Measurements from ENCODE around the gene DIP2C. TPM values are rescaled to one million over a fixed set of nuclear protein-coding genes. Genes with fewer than 3 reads are reported as not detected.

The DIP2C gene
- total and polyA plus RNA-seq, 7 experiments from 2014 or later: 1.1 to 8.7 (median 4.5) TPM

DNA sequence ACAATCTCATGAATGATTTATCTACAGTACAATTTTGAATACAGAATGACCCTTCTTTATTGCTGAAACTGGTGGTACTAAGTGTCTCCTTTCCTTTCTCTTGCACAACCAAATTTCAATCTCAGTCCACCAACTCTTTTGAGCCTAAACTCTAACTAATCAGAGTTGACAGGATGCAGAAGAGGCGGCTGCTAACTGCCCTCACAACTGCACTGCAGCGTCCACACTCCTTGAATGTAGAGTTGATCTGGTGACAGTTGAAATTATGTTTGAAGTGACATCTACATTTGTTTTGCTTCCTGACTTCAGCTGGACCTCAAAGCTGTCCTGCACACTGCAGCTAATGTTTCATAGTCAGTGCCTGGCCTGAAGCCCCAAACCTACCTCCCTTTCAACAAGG, 414.6 kb downstream of the DIP2C start:
- ChIA-PET POLR2A (no interaction called here), CTCF (no interaction called here)
- no peak overlapping the region for H3K4me3 ChIP-seq (ENCODE audit: low read length)

DNA sequence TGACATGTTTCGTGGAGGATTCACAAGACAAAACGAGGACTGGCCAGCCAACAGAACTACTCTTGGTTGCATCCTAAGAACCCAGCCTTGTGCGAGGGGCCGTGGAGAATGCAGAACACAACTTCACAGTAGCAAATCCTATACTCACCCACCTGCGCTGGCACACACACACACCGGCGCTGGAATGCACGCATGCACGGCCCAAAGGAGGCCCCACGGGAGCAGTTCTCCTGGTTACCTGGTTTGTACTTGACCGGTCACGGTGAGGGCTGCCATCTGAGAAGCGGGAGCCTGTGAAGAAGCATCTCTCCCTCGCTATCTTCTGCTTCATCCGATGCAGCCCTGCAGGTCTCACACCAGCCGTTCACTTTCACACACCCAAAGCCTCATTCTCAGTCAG, 416.4 kb downstream of the DIP2C start:
- CTCF ChIA-PET: no interaction called here

More for the DNA sequence above, 414.6 kb downstream of the DIP2C start:
- H3K4me1 Mint-ChIP-seq: no peaks in the 10 kb centered on the region
- Histone ChIP-seq H3K36me3 (ENCODE audit: control insufficient read depth in 2 of 3, insufficient read depth in 3 of 3, low read length in 3 of 3) (no peaks in the 10 kb centered on the region), H3K9me3 (ENCODE audit: control insufficient read depth in 2 of 3, low read length in 3 of 3) (no peaks in the 10 kb centered on the region), H3K27me3 (ENCODE audit: control insufficient read depth in 2 of 2, insufficient read depth in 2 of 2, low read length in 2 of 2) (no peaks in the 10 kb centered on the region), H3K4me1 (ENCODE audit: control insufficient read depth in 2 of 2, insufficient read depth in 2 of 2, low read length in 2 of 2) (no peaks in the 10 kb centered on the region), H3K27ac (ENCODE audit: low read depth, low read length) (no peak overlapping the region)
- no peak overlapping the region for H3K4me3 Mint-ChIP-seq
- H3K36me3 Mint-ChIP-seq: peaks cover 0 to 11% (median 5%) of the 10 kb centered on the region in 5 donors
- no peaks in the 10 kb centered on the region for H3K27me3 Mint-ChIP-seq
- intact Hi-C loops (cut with micrococcal nuclease): no loop called here
- no peaks in the 10 kb centered on the region for H3K9me3 Mint-ChIP-seq
- no peak for ATAC-seq
- no peak overlapping the region for H3K27ac Mint-ChIP-seq
- DNase-seq: no peak

DNA sequence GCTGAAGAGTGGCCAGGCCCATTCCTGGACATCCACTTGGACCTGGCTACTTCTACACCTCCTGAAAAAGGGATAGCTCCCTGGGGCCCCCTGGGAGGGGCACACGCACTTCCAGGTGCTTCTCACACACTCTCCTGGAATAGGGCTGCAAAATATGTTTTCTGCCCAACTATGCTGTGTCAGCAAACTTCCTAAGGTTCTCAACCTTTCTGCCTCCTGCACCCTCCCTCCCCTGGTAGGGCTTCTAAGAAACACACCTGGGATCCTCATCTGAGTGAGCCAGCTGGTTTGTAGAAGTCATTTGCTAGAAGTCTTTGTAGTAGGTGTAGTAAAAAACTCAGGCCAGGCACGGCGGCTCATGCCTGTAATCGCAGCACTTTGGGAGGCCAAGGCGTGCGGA, 417.7 kb downstream of the DIP2C start:
- no peaks in the 10 kb centered on the region for H3K4me1 Mint-ChIP-seq
- H3K36me3 ChIP-seq (ENCODE audit: control insufficient read depth in 2 of 3, insufficient read depth in 3 of 3, low read length in 3 of 3): no peaks in the 10 kb centered on the region
- DNase-seq: no peak
- ChIA-PET POLR2A (no interaction called here), CTCF (no interaction called here)
- intact Hi-C loops (cut with micrococcal nuclease): no loop called here
- peaks cover 0 to 2% (median 0%) of the 10 kb centered on the region in 5 donors for H3K36me3 Mint-ChIP-seq
- no peak overlapping the region for H3K4me3 ChIP-seq (ENCODE audit: low read length)
- no peaks in the 10 kb centered on the region for H3K4me1 ChIP-seq (ENCODE audit: control insufficient read depth in 2 of 2, insufficient read depth in 2 of 2, low read length in 2 of 2)
- H3K27me3 Mint-ChIP-seq: peaks cover 0 to 3% (median 0%) of the 10 kb centered on the region in 5 donors
- H3K27ac Mint-ChIP-seq: no peak overlapping the region
- H3K27me3 ChIP-seq (ENCODE audit: control insufficient read depth in 2 of 2, insufficient read depth in 2 of 2, low read length in 2 of 2): no peaks in the 10 kb centered on the region
- no peak overlapping the region for H3K27ac ChIP-seq (ENCODE audit: low read depth, low read length)
- H3K9me3 Mint-ChIP-seq: no peaks in the 10 kb centered on the region
- no peaks in the 10 kb centered on the region for H3K9me3 ChIP-seq (ENCODE audit: control insufficient read depth in 2 of 3, low read length in 3 of 3)
- no peak for ATAC-seq
- no peak overlapping the region for H3K4me3 Mint-ChIP-seq

More for the DNA sequence above, 416.4 kb downstream of the DIP2C start:
- Histone ChIP-seq H3K9me3 (ENCODE audit: control insufficient read depth in 2 of 3, low read length in 3 of 3) (no peaks in the 10 kb centered on the region), H3K4me1 (ENCODE audit: control insufficient read depth in 2 of 2, insufficient read depth in 2 of 2, low read length in 2 of 2) (no peaks in the 10 kb centered on the region), H3K27ac (ENCODE audit: low read depth, low read length) (no peak overlapping the region), H3K27me3 (ENCODE audit: control insufficient read depth in 2 of 2, insufficient read depth in 2 of 2, low read length in 2 of 2) (no peaks in the 10 kb centered on the region), H3K4me3 (ENCODE audit: low read length) (no peak overlapping the region), H3K36me3 (ENCODE audit: control insufficient read depth in 2 of 3, insufficient read depth in 3 of 3, low read length in 3 of 3) (no peaks in the 10 kb centered on the region)
- no peak for DNase-seq
- intact Hi-C loops (cut with micrococcal nuclease): no loop called here
- no peak overlapping the region for H3K27ac Mint-ChIP-seq
- POLR2A ChIA-PET: no interaction called here
- no peaks in the 10 kb centered on the region for H3K4me1 Mint-ChIP-seq
- H3K36me3 Mint-ChIP-seq: peaks cover 0 to 11% (median 0%) of the 10 kb centered on the region in 5 donors
- no peaks in the 10 kb centered on the region for H3K27me3 Mint-ChIP-seq
- no peaks in the 10 kb centered on the region for H3K9me3 Mint-ChIP-seq
- no peak for ATAC-seq
- no peak overlapping the region for H3K4me3 Mint-ChIP-seq

DNA sequence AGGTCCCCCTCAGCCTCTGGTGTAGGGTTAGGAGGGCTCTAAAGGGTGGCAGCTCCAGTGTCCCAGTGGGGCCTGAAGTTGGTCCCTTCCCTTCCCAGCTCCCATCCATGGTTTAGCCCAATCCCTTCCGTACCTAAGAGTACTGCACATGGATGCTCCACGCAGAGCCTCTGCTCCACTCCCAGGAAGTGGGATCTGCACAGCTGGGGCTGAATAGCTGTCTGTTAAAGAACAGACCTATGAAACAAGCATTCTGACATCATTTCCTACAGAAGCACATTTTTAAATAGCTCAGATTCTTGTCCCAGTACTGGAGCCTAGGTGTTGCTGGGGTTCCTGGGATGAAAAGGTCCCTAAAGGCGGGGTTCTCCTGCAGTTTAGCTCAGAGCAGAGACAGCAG, 418.3 kb downstream of the DIP2C start:
- H3K4me3 ChIP-seq (ENCODE audit: low read length): no peak overlapping the region
- no peak for ATAC-seq
- H3K36me3 ChIP-seq (ENCODE audit: control insufficient read depth in 2 of 3, insufficient read depth in 3 of 3, low read length in 3 of 3): no peaks in the 10 kb centered on the region
- POLR2A ChIA-PET: no interaction called here
- H3K27me3 Mint-ChIP-seq: peaks cover 0 to 3% (median 0%) of the 10 kb centered on the region in 5 donors
- H3K27ac Mint-ChIP-seq: no peak overlapping the region
- CTCF ChIA-PET: no interaction called here
- H3K4me1 ChIP-seq (ENCODE audit: control insufficient read depth in 2 of 2, insufficient read depth in 2 of 2, low read length in 2 of 2): no peaks in the 10 kb centered on the region
- no peaks in the 10 kb centered on the region for H3K4me1 Mint-ChIP-seq
- no peaks in the 10 kb centered on the region for H3K9me3 Mint-ChIP-seq
- H3K27me3 ChIP-seq (ENCODE audit: control insufficient read depth in 2 of 2, insufficient read depth in 2 of 2, low read length in 2 of 2): no peaks in the 10 kb centered on the region
- H3K27ac ChIP-seq (ENCODE audit: low read depth, low read length): no peak overlapping the region
- no peak for DNase-seq
- no peaks in the 10 kb centered on the region for H3K9me3 ChIP-seq (ENCODE audit: control insufficient read depth in 2 of 3, low read length in 3 of 3)
- H3K4me3 Mint-ChIP-seq: no peak overlapping the region
- intact Hi-C loops (cut with micrococcal nuclease): no loop called here
- H3K36me3 Mint-ChIP-seq: no peaks in the 10 kb centered on the region

GRCh38 chr10:269440-270074, 419.9 kb downstream of the DIP2C start:
- Histone ChIP-seq H3K4me1 (ENCODE audit: control insufficient read depth in 2 of 2, insufficient read depth in 2 of 2, low read length in 2 of 2) (no peaks in the 10 kb centered on the region), H3K9me3 (ENCODE audit: control insufficient read depth in 2 of 3, low read length in 3 of 3) (no peaks in the 10 kb centered on the region), H3K4me3 (ENCODE audit: low read length) (no peak overlapping the region), H3K36me3 (ENCODE audit: control insufficient read depth in 2 of 3, insufficient read depth in 3 of 3, low read length in 3 of 3) (no peaks in the 10 kb centered on the region), H3K27me3 (ENCODE audit: control insufficient read depth in 2 of 2, insufficient read depth in 2 of 2, low read length in 2 of 2) (no peaks in the 10 kb centered on the region), H3K27ac (ENCODE audit: low read depth, low read length) (no peak overlapping the region)
- CTCF ChIA-PET: no interaction called here
- ATAC-seq: no peak
- no peaks in the 10 kb centered on the region for H3K36me3 Mint-ChIP-seq
- intact Hi-C loops (cut with micrococcal nuclease): no loop called here
- POLR2A ChIA-PET: interaction anchor here (1.0 kb wide), 1 partner anchor 92 kb away, joined by 3 read pairs; no protein-coding TSS in a partner anchor
- H3K27ac Mint-ChIP-seq: no peak overlapping the region
- H3K4me3 Mint-ChIP-seq: no peak overlapping the region
- H3K27me3 Mint-ChIP-seq: peaks cover 0 to 3% (median 0%) of the 10 kb centered on the region in 5 donors
- peaks cover 0 to 5% (median 0%) of the 10 kb centered on the region in 7 donors for H3K4me1 Mint-ChIP-seq
- no peaks in the 10 kb centered on the region for H3K9me3 Mint-ChIP-seq
- DNase-seq: no peak

GRCh38 chr10:267705-268104, 421.8 kb downstream of the DIP2C start:
- Histone ChIP-seq H3K4me1 (ENCODE audit: control insufficient read depth in 2 of 2, insufficient read depth in 2 of 2, low read length in 2 of 2) (no peaks in the 10 kb centered on the region), H3K36me3 (ENCODE audit: control insufficient read depth in 2 of 3, insufficient read depth in 3 of 3, low read length in 3 of 3) (no peaks in the 10 kb centered on the region), H3K9me3 (ENCODE audit: control insufficient read depth in 2 of 3, low read length in 3 of 3) (no peaks in the 10 kb centered on the region), H3K27me3 (ENCODE audit: control insufficient read depth in 2 of 2, insufficient read depth in 2 of 2, low read length in 2 of 2) (no peaks in the 10 kb centered on the region), H3K4me3 (ENCODE audit: low read length) (no peak overlapping the region), H3K27ac (ENCODE audit: low read depth, low read length) (no peak overlapping the region)
- ATAC-seq (no peak), DNase-seq (no peak)
- H3K27ac Mint-ChIP-seq: no peak overlapping the region
- peaks cover 0 to 3% (median 0%) of the 10 kb centered on the region in 5 donors for H3K27me3 Mint-ChIP-seq
- peaks cover 0 to 5% (median 0%) of the 10 kb centered on the region in 7 donors for H3K4me1 Mint-ChIP-seq
- ChIA-PET POLR2A (no interaction called here), CTCF (no interaction called here)
- H3K9me3 Mint-ChIP-seq: peaks cover 0 to 2% (median 0%) of the 10 kb centered on the region in 11 donors
- intact Hi-C loops (cut with micrococcal nuclease): no loop called here
- no peaks in the 10 kb centered on the region for H3K36me3 Mint-ChIP-seq
- H3K4me3 Mint-ChIP-seq: no peak overlapping the region

DNA sequence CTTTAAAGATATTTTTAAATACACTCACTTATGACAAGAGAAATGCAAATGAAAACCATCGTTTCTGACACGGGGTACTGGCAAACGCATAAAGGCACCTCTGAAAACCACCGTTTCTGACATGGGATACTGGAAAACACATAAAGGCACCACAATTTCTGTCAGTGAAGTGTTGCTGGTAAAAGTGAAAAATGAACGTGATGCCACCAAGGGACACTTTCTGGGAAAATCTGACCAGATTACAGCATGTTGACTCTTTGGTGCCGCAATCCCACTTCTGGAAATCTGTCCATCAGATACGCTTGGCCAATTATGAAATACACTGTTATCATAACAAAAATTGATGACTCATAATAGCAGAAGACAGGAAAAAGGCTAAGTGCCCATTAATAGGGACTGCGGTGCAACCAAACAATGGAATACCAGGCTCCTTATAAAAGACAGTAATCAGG, 422.5 kb downstream of the DIP2C start:
- Histone ChIP-seq H3K36me3 (ENCODE audit: control insufficient read depth in 2 of 3, insufficient read depth in 3 of 3, low read length in 3 of 3) (no peaks in the 10 kb centered on the region), H3K4me3 (ENCODE audit: low read length) (no peak overlapping the region), H3K4me1 (ENCODE audit: control insufficient read depth in 2 of 2, insufficient read depth in 2 of 2, low read length in 2 of 2) (no peaks in the 10 kb centered on the region), H3K9me3 (ENCODE audit: control insufficient read depth in 2 of 3, low read length in 3 of 3) (no peaks in the 10 kb centered on the region), H3K27ac (ENCODE audit: low read depth, low read length) (no peak overlapping the region), H3K27me3 (ENCODE audit: control insufficient read depth in 2 of 2, insufficient read depth in 2 of 2, low read length in 2 of 2) (no peaks in the 10 kb centered on the region)
- ATAC-seq (no peak), DNase-seq (no peak)
- no peak overlapping the region for H3K4me3 Mint-ChIP-seq
- peaks cover 0 to 3% (median 0%) of the 10 kb centered on the region in 5 donors for H3K27me3 Mint-ChIP-seq
- intact Hi-C loops (cut with micrococcal nuclease): no loop called here
- no peaks in the 10 kb centered on the region for H3K36me3 Mint-ChIP-seq
- peaks cover 0 to 5% (median 0%) of the 10 kb centered on the region in 7 donors for H3K4me1 Mint-ChIP-seq
- POLR2A ChIA-PET: no interaction called here
- H3K9me3 Mint-ChIP-seq: peaks cover 0 to 2% (median 0%) of the 10 kb centered on the region in 11 donors
- no peak overlapping the region for H3K27ac Mint-ChIP-seq
- CTCF ChIA-PET: no interaction called here
